GM21717 (cell line): ENCODE data around the gene ITM2A.

Experiments
- ATAC-seq: cut with Tn5 transposase; IDR thresholded peaks from one replicate; pipeline ENCODE4 v1.9.1; 2021; ENCODE audit warnings: mild to moderate bottlenecking, moderate library complexity; ENCODE audit not compliant: unreplicated experiment

ITM2A gene

GRCh38 chrX:79366873-79367749 lies at the start of gene ITM2A:
Gene ITM2A (minus strand): TSS chrX:79367334. CDS start chrX:79367215, 119 bp downstream.
- ATAC-seq: peak; percentile 81

- ATAC-seq: no peak
Observed at GRCh38 chrX:79415056-79415455, 47.9 kb upstream of the ITM2A start.

- no peak for ATAC-seq
Observed at GRCh38 chrX:79413963-79414362, 46.8 kb upstream of the ITM2A start.

- no peak for ATAC-seq
Observed at GRCh38 chrX:79412972-79413371, 45.8 kb upstream of the ITM2A start.

- ATAC-seq: no peak
Observed at GRCh38 chrX:79412166-79412565, 45.0 kb upstream of the ITM2A start.

GRCh38 chrX:79409657-79410056 lies 42.5 kb upstream of the ITM2A start:
- ATAC-seq: no peak

- ATAC-seq: no peak
Observed at GRCh38 chrX:79408623-79409322, 41.6 kb upstream of the ITM2A start.

GRCh38 chrX:79400623-79401022 lies 33.5 kb upstream of the ITM2A start:
- no peak for ATAC-seq

GRCh38 chrX:79375340-79375739 lies 8.2 kb upstream of the ITM2A start:
- no peak for ATAC-seq

- no peak for ATAC-seq
Observed at GRCh38 chrX:79371640-79372039, 4.5 kb upstream of the ITM2A start.

- ATAC-seq: no peak
Observed at GRCh38 chrX:79371101-79371500, 4.0 kb upstream of the ITM2A start.

GRCh38 chrX:79369871-79370270 lies 2.7 kb upstream of the ITM2A start:
- no peak for ATAC-seq

GRCh38 chrX:79368441-79368840 lies 1.3 kb upstream of the ITM2A start:
- no peak for ATAC-seq

GRCh38 chrX:79367907-79368306 lies 773 bp upstream of the ITM2A start:
- ATAC-seq: no peak

- peak; percentile 18 for ATAC-seq
Observed at GRCh38 chrX:79366556-79366872, 620 bp downstream of the ITM2A start.

GRCh38 chrX:79365591-79365990 lies 1.5 kb downstream of the ITM2A start:
- no peak for ATAC-seq

- no peak for ATAC-seq
Observed at GRCh38 chrX:79364306-79364705, 2.8 kb downstream of the ITM2A start.

GRCh38 chrX:79361192-79361870 lies 5.8 kb downstream of the ITM2A start:
- ATAC-seq: no peak

- ATAC-seq: no peak
Observed at GRCh38 chrX:79336869-79337815, 30.0 kb downstream of the ITM2A start.

- ATAC-seq: no peak
Observed at GRCh38 chrX:79330022-79330421, 37.1 kb downstream of the ITM2A start.
